IPS-18a (cell line): ENCODE measurements around the gene FYCO1.
A peak's percentile ranks its signal among the peaks of the same experiment; 100 is the strongest.
"Not testable (repeated sequence)": the region's sequence is repeated elsewhere in the genome, so short reads cannot be mapped to it uniquely, and the experiment has no call there.

Source experiments
- H3K27ac ChIP-seq: one replicate; pipeline ENCODE4 v1.5.1; 2013; ENCODE audit warnings: low read length
- H3K27me3 ChIP-seq: one replicate; pipeline ENCODE4 v1.6.1; 2013; ENCODE audit warnings: mild to moderate bottlenecking, low read length; ENCODE audit not compliant: control insufficient read depth, insufficient read depth
- H3K36me3 ChIP-seq: one replicate; pipeline ENCODE4 v1.6.1; 2013; ENCODE audit warnings: low read depth, low read length; ENCODE audit not compliant: control insufficient read depth
- H3K4me1 ChIP-seq: one replicate; pipeline ENCODE4 v1.6.1; 2013; ENCODE audit warnings: low read depth, low read length; ENCODE audit not compliant: control insufficient read depth
- H3K4me3 ChIP-seq: one replicate; pipeline ENCODE4 v1.5.1; 2013; ENCODE audit warnings: low read length
- H3K9ac ChIP-seq: one replicate; pipeline ENCODE4 v1.6.1; 2013; ENCODE audit warnings: mild to moderate bottlenecking, low read length, moderate library complexity
- H3K9me3 ChIP-seq: one replicate; pipeline ENCODE4 v1.6.1; 2013; ENCODE audit warnings: low read depth, low read length; ENCODE audit not compliant: control insufficient read depth

Gene FYCO1

GRCh38 chr3:45995236-45996192, at the start of gene FYCO1:
Gene FYCO1 (minus strand): TSS chr3:45995824. CDS start chr3:45984910, 10,914 bp downstream.
- H3K27me3 ChIP-seq = peaks cover 9% of the 10 kb centered on the region
- H3K27ac ChIP-seq = no peak within 1 kb of the TSS
- H3K4me3 ChIP-seq = peak within 1 kb of the TSS; percentile 87
- H3K9ac ChIP-seq = peak within 1 kb of the TSS; percentile 72
- H3K36me3 ChIP-seq = no peaks in the 10 kb centered on the region
- no peaks in the 10 kb centered on the region for H3K9me3 ChIP-seq
- peaks cover 16% of the 10 kb centered on the region for H3K4me1 ChIP-seq

GRCh38 chr3:46038916-46039315, 43.3 kb upstream of the FYCO1 start:
- Histone ChIP-seq H3K36me3 (no peaks in the 10 kb centered on the region), H3K9ac (no peak overlapping the region), H3K9me3 (no peaks in the 10 kb centered on the region), H3K4me1 (no peaks in the 10 kb centered on the region), H3K27ac (no peak overlapping the region), H3K27me3 (no peaks in the 10 kb centered on the region), H3K4me3 (no peak overlapping the region)

DNA sequence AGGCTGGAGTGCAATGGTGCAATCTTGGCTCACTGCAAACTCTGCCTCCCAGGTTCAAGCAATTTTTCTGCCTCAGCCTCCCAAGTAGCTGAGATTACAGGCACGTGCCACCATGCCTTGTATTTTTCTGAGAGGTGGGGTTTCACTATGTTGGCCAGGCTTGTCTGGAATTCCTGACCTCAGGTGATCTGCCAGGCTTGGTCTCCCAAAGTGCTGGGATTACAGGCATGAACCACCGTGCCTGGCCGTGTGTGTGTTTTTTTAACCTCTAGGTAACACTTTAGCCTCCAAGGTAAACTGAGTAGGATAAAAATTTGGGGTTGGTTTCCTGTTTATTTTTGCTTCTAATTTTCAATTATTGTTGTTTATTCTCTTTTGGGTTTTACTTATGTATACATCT, 42.4 kb upstream of the FYCO1 start:
- not testable (repeated sequence) for H3K9me3 ChIP-seq, H3K27ac ChIP-seq, H3K9ac ChIP-seq, H3K4me1 ChIP-seq, H3K27me3 ChIP-seq, H3K4me3 ChIP-seq, H3K36me3 ChIP-seq

- Histone ChIP-seq H3K4me1 (no peaks in the 10 kb centered on the region), H3K4me3 (no peak overlapping the region), H3K27ac (no peak overlapping the region), H3K27me3 (no peaks in the 10 kb centered on the region), H3K9ac (no peak overlapping the region), H3K36me3 (no peaks in the 10 kb centered on the region), H3K9me3 (no peaks in the 10 kb centered on the region)
These were observed 40.6 kb upstream of the FYCO1 start for GRCh38 chr3:46036191-46036590.

DNA sequence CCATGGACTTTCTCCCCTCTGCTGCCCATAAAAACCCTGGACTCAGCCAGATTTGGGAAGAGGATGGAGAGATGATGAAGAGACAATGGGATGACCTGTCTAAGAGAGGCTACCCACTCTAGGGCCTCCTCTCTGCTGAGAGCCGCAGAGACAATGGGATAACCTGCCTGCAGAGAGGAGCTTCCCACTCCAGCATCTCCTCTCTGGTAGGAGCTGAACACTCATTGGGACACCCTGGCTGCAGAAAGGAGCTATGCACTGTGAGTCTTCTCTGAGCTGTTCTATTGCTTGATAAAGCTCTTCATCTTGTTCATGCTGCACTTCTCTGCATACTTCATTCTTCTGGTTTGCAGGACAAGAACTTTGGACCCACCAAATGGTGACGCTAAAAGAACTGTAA, 36.1 kb upstream of the FYCO1 start:
- no peaks in the 10 kb centered on the region for H3K27me3 ChIP-seq
- H3K9ac ChIP-seq = no peak overlapping the region
- no peaks in the 10 kb centered on the region for H3K9me3 ChIP-seq
- no peak overlapping the region for H3K4me3 ChIP-seq
- no peak overlapping the region for H3K27ac ChIP-seq
- no peaks in the 10 kb centered on the region for H3K4me1 ChIP-seq
- H3K36me3 ChIP-seq = no peaks in the 10 kb centered on the region

DNA sequence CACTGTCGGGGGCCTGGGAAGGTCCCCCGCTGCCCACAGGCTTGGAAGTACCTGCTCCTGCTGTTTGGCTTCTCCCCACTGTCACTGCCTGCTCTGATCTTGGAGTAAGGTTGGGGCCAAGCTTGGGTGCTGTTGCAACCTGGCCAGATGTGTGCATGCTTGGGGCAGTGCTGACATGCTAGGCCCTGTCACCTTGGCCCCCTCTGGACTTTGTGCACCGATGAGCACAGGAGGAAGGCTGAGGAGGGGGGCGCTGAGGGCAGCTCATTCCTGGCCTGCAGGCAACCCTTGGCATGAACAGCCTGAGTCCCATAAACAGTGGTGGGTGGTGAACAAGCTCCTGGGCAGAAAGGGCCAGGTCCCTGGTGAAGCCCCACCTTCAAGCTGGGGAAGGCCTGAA, 35.6 kb upstream of the FYCO1 start:
- no peak overlapping the region for H3K9ac ChIP-seq
- no peak overlapping the region for H3K4me3 ChIP-seq
- no peaks in the 10 kb centered on the region for H3K36me3 ChIP-seq
- H3K27ac ChIP-seq = no peak overlapping the region
- H3K9me3 ChIP-seq = no peaks in the 10 kb centered on the region
- H3K27me3 ChIP-seq = no peaks in the 10 kb centered on the region
- no peaks in the 10 kb centered on the region for H3K4me1 ChIP-seq

DNA sequence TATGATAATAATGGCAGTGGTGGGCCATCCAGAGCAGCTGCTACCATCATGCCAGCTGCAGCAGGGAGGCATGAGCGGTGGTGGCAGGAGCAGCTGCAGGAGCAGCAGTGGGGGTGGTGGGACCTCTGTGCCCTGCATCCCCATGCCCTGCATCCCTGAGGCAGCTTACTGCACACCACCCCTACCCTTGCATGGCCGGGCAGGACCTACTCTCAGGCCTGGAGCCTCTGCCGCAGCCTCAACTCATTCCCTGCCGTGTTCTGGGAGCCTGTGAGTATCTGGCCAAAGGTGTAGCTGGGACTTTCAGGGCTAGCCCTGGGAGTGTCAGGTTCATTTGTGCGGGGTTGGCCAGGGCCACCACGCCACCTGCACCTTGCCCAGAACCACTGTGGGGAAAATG, 35.0 kb upstream of the FYCO1 start:
- H3K9ac ChIP-seq = no peak overlapping the region
- no peaks in the 10 kb centered on the region for H3K27me3 ChIP-seq
- H3K27ac ChIP-seq = no peak overlapping the region
- no peaks in the 10 kb centered on the region for H3K9me3 ChIP-seq
- no peaks in the 10 kb centered on the region for H3K36me3 ChIP-seq
- no peaks in the 10 kb centered on the region for H3K4me1 ChIP-seq
- H3K4me3 ChIP-seq = no peak overlapping the region

- Histone ChIP-seq H3K4me3 (no peak overlapping the region), H3K27ac (no peak overlapping the region), H3K27me3 (no peaks in the 10 kb centered on the region), H3K9me3 (no peaks in the 10 kb centered on the region), H3K9ac (no peak overlapping the region), H3K4me1 (no peaks in the 10 kb centered on the region), H3K36me3 (no peaks in the 10 kb centered on the region)
These were observed 34.4 kb upstream of the FYCO1 start for GRCh38 chr3:46029953-46030543.

- Histone ChIP-seq H3K36me3 (no peaks in the 10 kb centered on the region), H3K4me1 (no peaks in the 10 kb centered on the region), H3K9me3 (no peaks in the 10 kb centered on the region), H3K9ac (no peak overlapping the region), H3K27ac (no peak overlapping the region), H3K27me3 (no peaks in the 10 kb centered on the region), H3K4me3 (no peak overlapping the region)
These were observed 32.2 kb upstream of the FYCO1 start for GRCh38 chr3:46027736-46028397.

DNA sequence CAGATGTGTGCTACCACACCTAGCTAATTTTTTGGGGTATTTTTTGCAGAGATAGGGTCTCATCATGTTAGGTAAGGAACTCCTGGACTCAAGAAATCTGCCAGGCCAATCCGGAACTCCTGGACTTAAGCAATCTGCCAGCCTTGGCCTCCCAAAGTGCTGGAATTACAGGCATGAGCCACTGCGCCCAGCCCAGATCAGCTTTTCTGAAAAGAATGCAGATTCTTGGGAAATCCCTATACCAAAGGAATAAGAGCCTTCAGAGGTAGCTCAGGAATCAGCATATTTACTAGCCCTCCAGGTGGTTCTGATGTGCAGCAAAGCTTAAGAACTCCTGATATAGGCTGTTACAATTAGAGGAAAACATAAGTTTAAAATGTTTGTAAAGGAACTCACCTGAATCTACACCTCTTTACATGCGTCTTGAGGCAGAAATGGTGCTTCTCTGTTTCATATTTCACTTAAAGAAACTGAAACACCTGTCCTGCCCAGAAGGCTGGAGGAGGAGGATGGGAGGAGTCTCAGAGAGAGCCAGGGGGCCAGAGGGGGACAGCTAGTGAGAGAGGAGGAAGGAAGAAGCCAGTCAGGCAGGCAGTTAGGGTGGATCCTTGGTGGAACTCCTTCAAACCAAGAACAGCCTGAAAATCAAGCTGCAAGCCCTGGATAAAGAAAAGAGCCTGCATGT, 31.5 kb upstream of the FYCO1 start, which contains the start of gene XCR1:
TSS of gene XCR1 (minus strand) at position 463 of the 685 bp plus-strand sequence. CDS start 5,536 bp downstream, outside the sequence.
- Histone ChIP-seq H3K9ac (no peak within 1 kb of the TSS), H3K27ac (no peak within 1 kb of the TSS)

DNA sequence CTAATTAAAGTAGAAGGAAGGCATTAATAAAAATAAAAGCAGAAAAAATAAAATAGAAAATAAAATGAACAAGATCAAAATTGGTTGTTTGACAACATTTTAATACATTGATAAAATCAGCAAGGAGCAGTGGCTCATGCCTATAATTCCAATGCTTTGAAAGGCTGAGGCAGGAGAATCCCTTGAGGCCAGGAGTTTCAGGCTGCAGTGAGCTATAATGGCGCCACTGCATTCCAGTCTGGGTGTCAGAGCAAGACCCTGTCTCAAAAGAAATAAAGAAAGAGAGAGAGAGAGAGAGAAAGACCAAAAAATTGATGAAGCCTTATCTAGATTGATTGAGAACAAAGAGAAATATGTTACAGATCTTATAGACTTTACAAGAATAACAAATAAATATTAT, 29.5 kb upstream of the FYCO1 start:
- no peak overlapping the region for H3K4me3 ChIP-seq
- H3K27me3 ChIP-seq = no peaks in the 10 kb centered on the region
- H3K9me3 ChIP-seq = no peaks in the 10 kb centered on the region
- H3K9ac ChIP-seq = no peak overlapping the region
- H3K4me1 ChIP-seq = no peaks in the 10 kb centered on the region
- no peaks in the 10 kb centered on the region for H3K36me3 ChIP-seq
- no peak overlapping the region for H3K27ac ChIP-seq

More for the DNA sequence above, 31.5 kb upstream of the FYCO1 start, which contains the start of gene XCR1:
- H3K4me3 ChIP-seq = no peak within 1 kb of the TSS
- H3K9me3 ChIP-seq = no peaks in the 10 kb centered on the region
- no peaks in the 10 kb centered on the region for H3K36me3 ChIP-seq
- H3K27me3 ChIP-seq = no peaks in the 10 kb centered on the region
- no peaks in the 10 kb centered on the region for H3K4me1 ChIP-seq
